ENCODE measurements around the gene INO80B. TPM values are rescaled to one million over a fixed set of nuclear protein-coding genes. Genes with fewer than 3 reads are reported as not detected.

The INO80B gene
- total RNA-seq, 3 donors from 2014 or later = 12.6 to 26.2 (median 24.4) TPM

GRCh38 chr2:74444498-74445318 is 10.2 kb upstream of the INO80B start:
- TF ChIP-seq CTCF (IDR thresholded peaks at IDR 0.05) (no peak), POLR2AphosphoS5 (IDR thresholded peaks at IDR 0.05) (no peak), POLR2A (IDR thresholded peaks at IDR 0.05) (no peak)
- intact Hi-C loops (cut with DNase I; ENCODE audit: low total_unique reads) = no loop called here
- Histone ChIP-seq H3K36me3 (no peaks in the 10 kb centered on the region), H3K9me3 (no peaks in the 10 kb centered on the region), H3K27ac (peak overlapping the region in 1 of 2 donors; percentile 14), H3K27me3 (no peaks in the 10 kb centered on the region), H3K4me1 (no peaks in the 10 kb centered on the region), H3K4me3 (no peak overlapping the region)
- no peak for DNase-seq (ENCODE audit: low spot score in 2 of 2)

GRCh38 chr2:74447230-74447999 is 7.5 kb upstream of the INO80B start:
- Histone ChIP-seq H3K4me3 (no peak overlapping the region), H3K27me3 (no peaks in the 10 kb centered on the region)
- intact Hi-C loops (cut with DNase I; ENCODE audit: low total_unique reads) = no loop called here

GRCh38 chr2:74448771-74449170 is 6.1 kb upstream of the INO80B start:
- intact Hi-C loops (cut with DNase I; ENCODE audit: low total_unique reads) = no loop called here
- TF ChIP-seq CTCF (IDR thresholded peaks at IDR 0.05) = no peak
- no peak for TF ChIP-seq POLR2A (IDR thresholded peaks at IDR 0.05)
- no peak for TF ChIP-seq POLR2AphosphoS5 (IDR thresholded peaks at IDR 0.05)
- Histone ChIP-seq H3K9me3 (no peaks in the 10 kb centered on the region), H3K36me3 (no peaks in the 10 kb centered on the region), H3K4me1 (no peaks in the 10 kb centered on the region), H3K27ac (no peak overlapping the region), H3K4me3 (no peak overlapping the region), H3K27me3 (no peaks in the 10 kb centered on the region)
- DNase-seq (ENCODE audit: low spot score in 2 of 2) = no peak

More at GRCh38 chr2:74447230-74447999, 7.5 kb upstream of the INO80B start:
- H3K4me1 ChIP-seq = no peaks in the 10 kb centered on the region
- no peaks in the 10 kb centered on the region for H3K36me3 ChIP-seq
- DNase-seq (ENCODE audit: low spot score in 2 of 2) = no peak
- TF ChIP-seq CTCF (IDR thresholded peaks at IDR 0.05) = no peak
- no peak for TF ChIP-seq POLR2AphosphoS5 (IDR thresholded peaks at IDR 0.05)
- TF ChIP-seq POLR2A (IDR thresholded peaks at IDR 0.05) = no peak
- no peaks in the 10 kb centered on the region for H3K9me3 ChIP-seq
- H3K27ac ChIP-seq = no peak overlapping the region

- Histone ChIP-seq H3K27me3 (no peaks in the 10 kb centered on the region), H3K36me3 (no peaks in the 10 kb centered on the region), H3K4me3 (no peak overlapping the region), H3K4me1 (peaks cover 0 to 4% of the 10 kb centered on the region in 2 donors), H3K9me3 (no peaks in the 10 kb centered on the region), H3K27ac (no peak overlapping the region)
- intact Hi-C loops (cut with DNase I; ENCODE audit: low total_unique reads) = no loop called here
- no peak for DNase-seq (ENCODE audit: low spot score in 2 of 2)
- TF ChIP-seq CTCF (IDR thresholded peaks at IDR 0.05) = no peak
- no peak for TF ChIP-seq POLR2A (IDR thresholded peaks at IDR 0.05)
- no peak for TF ChIP-seq POLR2AphosphoS5 (IDR thresholded peaks at IDR 0.05)
These were observed 4.2 kb upstream of the INO80B start for GRCh38 chr2:74450570-74451190.
